ENCODE measurements around the gene C13orf42. TPM values are rescaled to one million over a fixed set of nuclear protein-coding genes. Genes with fewer than 3 reads are reported as not detected.

The C13orf42 gene
- total RNA-seq, 3 donors from 2014 or later: not detected

GRCh38 chr13:51148223-51148951 lies 37.3 kb upstream of the C13orf42 start:
- intact Hi-C loops (cut with DNase I; ENCODE audit: low total_unique reads): no loop called here
- no peak for DNase-seq (ENCODE audit: low spot score in 2 of 2)
- TF ChIP-seq POLR2AphosphoS5 (IDR thresholded peaks at IDR 0.05): no peak
- TF ChIP-seq POLR2A (IDR thresholded peaks at IDR 0.05): no peak
- TF ChIP-seq CTCF (IDR thresholded peaks at IDR 0.05): no peak
- Histone ChIP-seq H3K27me3 (no peaks in the 10 kb centered on the region), H3K36me3 (no peaks in the 10 kb centered on the region), H3K27ac (peak overlapping the region in 1 of 2 donors; percentile 48), H3K4me3 (no peak overlapping the region), H3K9me3 (peaks cover 4 to 9% of the 10 kb centered on the region in 2 donors), H3K4me1 (no peaks in the 10 kb centered on the region)

- H3K27ac ChIP-seq: no peak overlapping the region
- H3K27me3 ChIP-seq: no peaks in the 10 kb centered on the region
- H3K36me3 ChIP-seq: no peaks in the 10 kb centered on the region
- intact Hi-C loops (cut with DNase I; ENCODE audit: low total_unique reads): no loop called here
- no peaks in the 10 kb centered on the region for H3K4me1 ChIP-seq
- H3K4me3 ChIP-seq: no peak overlapping the region
- TF ChIP-seq POLR2AphosphoS5 (IDR thresholded peaks at IDR 0.05): no peak
- TF ChIP-seq CTCF (IDR thresholded peaks at IDR 0.05): no peak
- TF ChIP-seq POLR2A (IDR thresholded peaks at IDR 0.05): no peak
- no peak for DNase-seq (ENCODE audit: low spot score in 2 of 2)
- peaks cover 4 to 10% of the 10 kb centered on the region in 2 donors for H3K9me3 ChIP-seq
Measured at GRCh38 chr13:51147732-51148131, 36.7 kb upstream of the C13orf42 start.

- Histone ChIP-seq H3K9me3 (peaks cover 4 to 10% of the 10 kb centered on the region in 2 donors), H3K4me3 (no peak overlapping the region), H3K27ac (no peak overlapping the region), H3K27me3 (no peaks in the 10 kb centered on the region), H3K4me1 (no peaks in the 10 kb centered on the region), H3K36me3 (no peaks in the 10 kb centered on the region)
- TF ChIP-seq CTCF (IDR thresholded peaks at IDR 0.05) (no peak), POLR2A (IDR thresholded peaks at IDR 0.05) (no peak), POLR2AphosphoS5 (IDR thresholded peaks at IDR 0.05) (no peak)
- intact Hi-C loops (cut with DNase I; ENCODE audit: low total_unique reads): no loop called here
- no peak for DNase-seq (ENCODE audit: low spot score in 2 of 2)
Measured at GRCh38 chr13:51146667-51147066, 35.6 kb upstream of the C13orf42 start.

GRCh38 chr13:51137250-51137649 lies 26.2 kb upstream of the C13orf42 start:
- Histone ChIP-seq H3K36me3 (no peaks in the 10 kb centered on the region), H3K4me3 (no peak overlapping the region), H3K4me1 (no peaks in the 10 kb centered on the region), H3K9me3 (no peaks in the 10 kb centered on the region), H3K27me3 (no peaks in the 10 kb centered on the region), H3K27ac (no peak overlapping the region)
- no peak for TF ChIP-seq CTCF (IDR thresholded peaks at IDR 0.05)
- no peak for TF ChIP-seq POLR2AphosphoS5 (IDR thresholded peaks at IDR 0.05)
- TF ChIP-seq POLR2A (IDR thresholded peaks at IDR 0.05): no peak
- no peak for DNase-seq (ENCODE audit: low spot score in 2 of 2)
- intact Hi-C loops (cut with DNase I; ENCODE audit: low total_unique reads): no loop called here

- TF ChIP-seq POLR2AphosphoS5 (IDR thresholded peaks at IDR 0.05): no peak
- Histone ChIP-seq H3K36me3 (no peaks in the 10 kb centered on the region), H3K4me3 (no peak overlapping the region), H3K4me1 (no peaks in the 10 kb centered on the region), H3K27ac (no peak overlapping the region), H3K27me3 (no peaks in the 10 kb centered on the region), H3K9me3 (peaks cover 0 to 3% of the 10 kb centered on the region in 2 donors)
- DNase-seq (ENCODE audit: low spot score in 2 of 2): no peak
- intact Hi-C loops (cut with DNase I; ENCODE audit: low total_unique reads): no loop called here
Measured at GRCh38 chr13:51136276-51136980, 25.4 kb upstream of the C13orf42 start.
